ENCODE results near the gene ZEB2.

Gene ZEB2

DNA sequence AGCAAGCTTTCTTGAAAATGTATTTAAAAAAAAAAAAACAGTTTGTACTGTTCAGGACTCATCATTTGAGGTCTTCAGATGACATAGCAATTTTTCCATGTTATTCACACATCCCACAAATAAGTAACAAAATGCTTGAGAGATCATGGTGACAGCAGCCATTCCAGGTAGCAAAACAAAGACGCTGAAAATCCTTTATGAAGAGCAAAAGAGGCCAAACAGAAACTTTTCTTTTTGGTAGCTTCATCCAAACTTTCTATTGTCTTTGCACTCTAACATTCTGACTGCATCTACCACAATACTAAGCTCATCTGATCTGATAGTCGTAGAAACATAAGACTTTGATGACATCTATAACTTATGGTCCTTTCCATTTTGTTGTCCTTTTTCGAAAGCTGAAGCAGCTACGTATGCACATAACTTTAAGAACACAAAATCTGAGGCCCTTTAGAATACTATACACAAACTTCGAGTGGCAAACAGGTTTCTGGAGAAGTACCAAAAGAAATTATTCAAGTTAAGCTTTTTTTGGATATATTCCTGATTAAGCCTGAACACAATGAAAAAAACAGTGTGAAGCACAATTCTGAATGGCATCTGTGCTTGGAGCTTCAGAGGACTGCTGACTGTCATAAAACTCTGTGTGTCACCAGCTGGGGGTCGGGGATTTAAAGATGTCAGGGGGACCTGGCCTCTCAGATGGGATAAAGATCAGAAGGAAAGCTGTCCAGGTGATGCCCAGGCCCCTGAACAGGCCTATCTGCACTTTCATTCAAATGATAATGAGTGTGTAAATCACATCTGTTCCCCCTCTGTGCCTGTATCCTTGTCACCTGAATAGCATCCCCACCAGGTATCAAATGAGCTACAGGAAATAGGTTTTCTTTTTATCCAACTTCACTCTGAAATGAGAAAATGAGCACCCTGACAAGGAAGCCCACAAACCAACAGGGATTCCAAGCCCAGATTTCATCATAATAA lies 75.8 kb downstream of the ZEB2 start:
- H3K4me3 ChIP-seq (ENCODE audit: low read depth, low read length) = no peak overlapping the region
- TF ChIP-seq CTCF (IDR thresholded peaks at IDR 0.05; ENCODE audit: low read depth, low read length) = no peak

DNA sequence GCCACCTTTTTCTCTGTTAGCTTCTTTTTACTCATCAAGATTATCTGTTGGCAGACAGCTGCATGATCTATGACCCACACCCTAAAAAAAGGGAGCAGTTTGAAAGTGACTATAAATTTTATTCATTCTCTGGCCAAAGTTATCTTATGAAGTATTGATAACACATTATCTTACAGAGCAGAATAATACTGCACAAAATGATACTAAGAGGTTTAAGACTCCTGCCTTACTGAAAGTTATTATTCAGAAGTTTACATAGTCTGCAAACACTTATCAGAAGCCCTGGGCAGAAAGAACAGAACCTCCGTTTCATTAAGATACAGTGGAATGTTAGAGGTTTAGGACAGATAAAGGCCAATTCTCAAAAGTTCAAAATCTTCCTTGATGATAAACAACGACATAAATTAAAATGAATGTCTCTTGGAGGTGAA lies 78.2 kb downstream of the ZEB2 start:
- H3K4me3 ChIP-seq (ENCODE audit: low read depth, low read length) = no peak overlapping the region
- TF ChIP-seq CTCF (IDR thresholded peaks at IDR 0.05; ENCODE audit: low read depth, low read length) = no peak

GRCh38 chr2:144439993-144440392 lies 79.9 kb downstream of the ZEB2 start:
- H3K4me3 ChIP-seq (ENCODE audit: low read depth, low read length) = no peak overlapping the region
- no peak for TF ChIP-seq CTCF (IDR thresholded peaks at IDR 0.05; ENCODE audit: low read depth, low read length)

- no peak overlapping the region for H3K4me3 ChIP-seq (ENCODE audit: low read depth, low read length)
- no peak for TF ChIP-seq CTCF (IDR thresholded peaks at IDR 0.05; ENCODE audit: low read depth, low read length)
These were observed 80.9 kb downstream of the ZEB2 start for GRCh38 chr2:144438801-144439631.

- H3K4me3 ChIP-seq (ENCODE audit: low read depth, low read length) = no peak overlapping the region
- TF ChIP-seq CTCF (IDR thresholded peaks at IDR 0.05; ENCODE audit: low read depth, low read length) = no peak
These were observed 82.3 kb downstream of the ZEB2 start for GRCh38 chr2:144437636-144438035.

- H3K4me3 ChIP-seq (ENCODE audit: low read depth, low read length) = no peak overlapping the region
- TF ChIP-seq CTCF (IDR thresholded peaks at IDR 0.05; ENCODE audit: low read depth, low read length) = no peak
These were observed 85.3 kb downstream of the ZEB2 start for GRCh38 chr2:144434425-144435222.

Measured in WI38 (cell line).